Epidermal melanocyte (primary cell): ENCODE data around the gene HSPA6.
"Not testable (repeated sequence)": the region's sequence is repeated elsewhere in the genome, so short reads cannot be mapped to it uniquely, and the experiment has no call there.

Experiments used
- DNase-seq: peaks from one replicate; pipeline ENCODE4 v3.0.0; 2011; ENCODE audit warnings: low spot score; ENCODE audit not compliant: insufficient read length

Gene HSPA6

DNA sequence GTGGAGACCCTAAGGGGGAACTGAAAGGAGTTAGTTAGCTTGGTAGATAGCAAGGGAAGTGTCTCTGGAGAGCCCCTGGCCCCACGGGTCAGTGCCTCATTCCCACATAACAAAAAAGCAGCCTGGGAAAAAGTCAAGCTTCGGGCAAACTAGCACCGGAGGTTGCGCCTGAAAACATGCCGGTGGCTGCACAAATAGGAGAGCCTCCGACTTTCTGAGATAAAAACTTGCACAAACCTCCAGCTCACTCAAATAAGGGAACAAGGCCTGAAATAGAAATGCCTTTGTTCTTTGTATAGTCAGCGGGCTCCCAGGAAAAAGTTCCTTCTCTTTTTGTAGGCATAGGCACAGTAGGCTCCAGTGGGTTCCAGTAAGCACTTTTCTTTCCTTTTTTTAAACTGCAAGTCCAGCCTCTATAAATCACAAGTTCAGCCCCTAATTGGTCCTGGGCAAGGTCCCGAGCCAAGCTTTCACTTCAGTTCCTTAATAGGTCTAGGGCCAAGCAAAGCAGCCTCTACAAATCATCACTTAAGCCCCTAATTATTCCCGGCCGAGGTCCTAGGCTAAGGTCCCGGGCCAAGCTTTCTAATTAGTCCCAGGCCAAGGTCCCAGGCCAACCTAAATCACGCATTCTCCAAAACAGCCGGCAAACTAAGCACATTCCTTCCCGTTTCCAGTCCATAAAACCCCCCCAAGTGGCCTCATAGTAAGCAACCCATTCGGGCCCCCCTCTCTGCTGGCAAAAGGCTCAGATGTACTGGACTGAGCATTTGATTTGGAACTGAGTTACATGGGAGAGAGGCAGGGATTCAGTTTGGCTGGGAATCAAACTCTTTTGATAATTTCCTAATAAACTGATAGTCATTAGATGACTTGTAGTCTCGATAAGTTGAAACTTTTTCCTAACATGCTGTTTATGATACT, 8.6 kb downstream of the HSPA6 start:
- DNase-seq, result not testable (repeated sequence)

DNA sequence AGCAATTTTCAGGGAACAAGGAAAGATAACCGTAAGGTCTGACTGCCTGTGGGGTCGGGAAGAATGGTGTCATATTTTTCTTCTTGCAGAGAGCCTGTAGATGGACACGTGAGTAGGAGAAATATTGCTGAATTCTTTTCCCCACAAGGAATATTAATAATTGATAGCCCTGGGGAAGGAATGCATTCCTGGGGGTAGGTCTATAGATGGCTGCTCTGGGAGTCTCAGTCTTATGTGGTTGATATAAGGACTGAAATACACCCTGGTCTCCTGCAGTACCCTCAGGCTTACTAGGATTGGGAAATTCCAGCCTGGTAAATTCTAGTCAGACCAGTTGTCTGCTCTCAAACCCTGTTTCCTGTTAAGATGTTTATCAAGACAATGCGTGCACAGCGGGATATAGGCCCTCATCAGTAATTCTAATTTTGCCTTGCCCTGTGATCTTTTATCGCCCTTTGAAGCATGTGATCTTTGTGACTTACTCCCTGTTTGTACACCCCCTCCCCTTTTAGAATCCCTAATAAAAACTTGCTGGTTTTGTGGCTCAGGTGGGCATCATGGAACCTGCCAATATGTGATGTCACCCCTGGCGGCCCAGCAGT, 12.8 kb downstream of the HSPA6 start:
- not testable (repeated sequence) for DNase-seq

DNA sequence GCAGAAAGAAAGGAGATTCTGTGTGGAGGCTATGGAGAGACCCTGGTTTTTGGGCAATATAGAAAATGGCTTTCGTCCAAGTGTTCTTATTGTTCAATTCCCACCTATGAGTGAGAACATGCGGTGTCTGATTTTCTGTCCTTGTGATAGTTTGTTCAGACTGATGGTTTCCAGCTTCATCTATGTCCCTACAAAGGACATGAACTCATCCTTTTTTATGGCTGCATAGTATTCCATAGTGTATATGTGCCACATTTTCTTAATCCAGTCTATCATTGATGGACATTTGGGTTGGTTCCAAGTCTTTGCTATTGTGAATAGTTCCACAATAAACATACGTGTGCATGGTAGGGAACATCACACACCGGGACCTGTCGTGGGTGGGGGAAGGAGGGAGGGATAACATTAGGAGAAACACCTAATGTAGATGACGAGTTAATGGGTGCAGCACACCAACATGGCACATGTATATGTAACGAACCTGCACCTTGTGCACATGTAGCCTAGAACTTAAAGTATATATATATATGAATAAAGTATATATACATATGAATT, 14.7 kb downstream of the HSPA6 start:
- DNase-seq, result not testable (repeated sequence)

DNA sequence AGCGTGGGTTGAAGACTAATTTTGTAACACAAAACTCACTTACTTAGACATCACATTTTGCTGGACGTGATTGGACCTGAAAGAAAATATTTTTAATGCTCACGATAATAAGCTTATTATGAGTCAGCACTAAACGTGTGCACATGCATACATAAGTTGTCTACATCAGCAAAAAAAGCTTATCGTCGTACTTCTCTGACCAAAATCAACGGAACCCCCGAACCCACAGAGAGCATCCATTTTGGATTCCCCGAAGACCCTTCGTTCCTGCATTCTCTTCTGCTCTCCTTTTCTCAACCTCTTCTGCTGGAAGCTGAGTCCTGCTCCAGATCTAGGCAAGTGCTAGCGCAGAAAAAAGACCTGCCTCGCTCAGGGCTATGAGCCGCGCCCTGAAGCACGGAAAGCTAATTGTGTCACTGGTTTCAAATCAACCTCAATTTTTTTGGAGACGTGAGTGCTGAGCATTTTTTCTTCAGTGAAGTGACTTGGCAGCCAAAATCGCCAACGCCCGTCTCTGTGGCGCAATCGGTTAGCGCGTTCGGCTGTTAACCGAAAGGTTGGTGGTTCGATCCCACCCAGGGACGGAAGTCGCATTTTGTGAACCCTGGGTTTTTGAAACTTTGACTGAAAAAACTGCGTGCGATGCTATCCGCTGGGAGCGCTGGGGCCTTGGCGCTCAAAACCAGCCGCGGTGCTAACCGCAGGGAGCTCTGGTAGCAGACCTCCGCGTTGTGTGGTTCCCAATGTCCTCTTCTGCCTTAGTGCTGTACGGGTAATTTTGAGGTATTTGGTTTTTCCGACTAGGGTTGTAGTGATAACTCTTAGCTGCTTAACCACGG, 15.6 kb downstream of the HSPA6 start:
- DNase-seq, result not testable (repeated sequence)

DNA sequence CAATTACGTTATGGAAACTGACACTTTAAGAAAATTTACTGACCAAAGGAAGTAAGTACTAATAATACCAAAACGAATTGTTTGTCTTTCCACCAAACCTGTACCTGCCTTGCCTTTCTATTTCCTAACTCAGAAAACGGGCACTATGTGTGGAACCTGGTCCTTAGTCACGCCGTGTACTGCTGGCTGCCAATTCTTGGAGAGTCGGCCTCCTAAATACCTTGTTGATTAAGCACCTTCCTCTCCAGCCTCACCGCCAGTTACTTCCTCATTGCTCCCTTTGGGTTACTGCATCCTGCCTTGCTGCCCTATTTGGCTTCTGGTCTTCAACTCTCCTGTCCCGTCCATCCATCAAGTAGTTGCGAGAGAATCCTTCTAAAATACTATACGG, 16.2 kb downstream of the HSPA6 start:
- not testable (repeated sequence) for DNase-seq

DNA sequence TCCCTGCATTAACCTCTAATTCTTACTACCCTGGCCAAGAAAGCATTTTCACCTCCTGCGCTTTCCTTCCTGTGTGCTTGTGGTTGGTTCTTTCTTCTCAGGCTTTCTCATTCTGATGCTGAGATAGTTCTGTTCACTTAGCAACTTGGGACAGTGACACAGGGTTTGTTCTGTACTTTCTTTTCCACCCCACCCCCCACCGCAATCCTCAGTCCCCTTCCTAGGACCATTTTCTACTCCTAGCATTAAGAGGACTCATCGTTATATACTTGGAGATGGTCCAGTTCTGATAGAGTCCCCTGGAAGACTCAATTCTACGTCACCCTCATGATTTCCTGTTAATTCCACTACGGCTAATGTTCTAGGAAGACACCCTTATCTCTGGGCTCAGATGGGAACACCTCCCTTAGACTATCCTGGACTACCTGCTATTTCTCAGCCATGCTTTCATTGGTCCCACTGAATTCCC, 17.8 kb downstream of the HSPA6 start:
- DNase-seq, result not testable (repeated sequence)

DNA sequence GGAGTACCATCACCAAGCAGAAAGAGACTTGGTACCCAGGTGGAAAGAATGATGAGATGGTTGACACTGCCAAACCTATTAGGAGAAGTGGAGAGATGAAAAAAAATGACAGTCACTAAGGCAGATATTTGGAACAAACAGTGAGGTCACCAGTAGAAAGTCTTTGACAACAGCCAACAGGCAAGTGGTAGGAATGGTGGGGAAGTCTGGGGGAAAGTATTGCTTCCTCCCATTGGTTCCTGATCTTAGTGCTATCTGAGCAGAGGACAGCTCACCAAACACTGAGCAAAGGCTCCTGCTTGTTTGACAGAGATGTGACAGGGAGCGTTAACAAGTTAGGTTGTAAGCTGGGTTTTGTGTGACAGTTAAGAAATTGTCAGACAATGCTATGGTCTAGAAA, 18.8 kb downstream of the HSPA6 start:
- DNase-seq, result not testable (repeated sequence)

DNA sequence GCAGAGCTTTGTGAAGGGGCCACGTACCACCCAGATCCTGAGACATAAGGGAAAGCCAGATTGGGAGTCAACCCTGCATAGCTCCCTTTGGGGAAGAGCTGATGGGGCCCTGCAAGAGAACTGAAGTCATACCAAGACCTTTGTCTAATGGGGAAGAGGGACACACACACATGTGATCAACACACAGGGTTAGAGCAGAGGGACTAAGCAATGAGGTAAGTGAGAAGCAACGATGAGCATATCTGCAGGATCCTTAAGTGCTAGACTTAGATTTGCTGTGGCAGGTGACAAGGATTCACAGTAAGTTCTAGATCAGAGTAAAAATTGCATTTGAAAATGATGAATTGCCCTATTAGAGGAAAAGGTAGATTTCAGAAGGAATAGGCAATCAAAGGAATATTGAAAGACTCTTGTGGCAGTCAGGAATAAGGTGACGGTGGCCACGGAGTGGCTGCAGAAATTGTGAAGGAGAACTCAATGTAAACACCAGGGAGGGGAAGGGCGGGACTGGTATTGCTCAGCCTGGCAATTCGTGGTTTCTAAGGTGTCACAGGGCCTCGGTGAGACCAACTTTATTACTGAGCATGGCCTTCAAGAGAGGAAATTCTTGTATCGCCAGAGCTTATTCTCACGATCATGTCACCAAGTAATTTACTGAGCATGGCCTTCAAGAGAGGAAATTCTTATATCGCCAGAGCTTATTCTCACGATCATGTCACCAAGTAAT, 20.8 kb downstream of the HSPA6 start:
- DNase-seq, result not testable (repeated sequence)

DNA sequence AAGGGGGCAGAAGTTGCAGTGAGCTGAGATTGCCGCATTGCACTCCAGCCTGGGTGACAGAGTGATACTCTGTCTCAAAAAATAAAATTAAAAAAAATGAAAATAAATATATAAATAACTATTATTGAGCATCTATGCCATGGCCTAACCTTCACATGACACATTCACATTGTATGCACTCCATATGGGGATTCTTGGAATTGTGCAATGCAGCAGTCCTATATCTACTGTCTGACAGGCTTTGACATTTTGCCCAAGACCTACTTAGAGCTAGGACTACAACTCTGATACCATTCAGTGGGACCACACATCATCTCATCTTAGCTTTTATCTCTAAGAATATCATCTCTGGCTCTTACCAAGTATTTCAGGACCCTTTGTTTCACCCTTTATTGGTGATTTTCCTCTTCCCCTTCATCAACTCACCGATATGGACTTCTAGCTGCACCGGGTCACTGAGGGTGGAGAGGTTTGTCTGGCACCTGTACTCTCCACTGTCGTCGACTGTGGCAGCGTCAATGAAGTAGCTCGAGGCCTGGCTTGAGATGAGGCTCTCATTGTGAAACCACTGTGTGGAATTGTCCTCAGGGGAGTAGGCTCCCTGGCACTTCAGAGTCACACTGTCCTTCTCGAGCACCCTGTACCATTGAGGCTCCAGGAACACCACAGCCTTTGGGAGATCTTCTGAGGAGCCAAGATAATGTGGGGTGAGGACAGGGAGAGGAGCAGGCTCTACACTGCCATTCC, 23.8 kb downstream of the HSPA6 start:
- not testable (repeated sequence) for DNase-seq

DNA sequence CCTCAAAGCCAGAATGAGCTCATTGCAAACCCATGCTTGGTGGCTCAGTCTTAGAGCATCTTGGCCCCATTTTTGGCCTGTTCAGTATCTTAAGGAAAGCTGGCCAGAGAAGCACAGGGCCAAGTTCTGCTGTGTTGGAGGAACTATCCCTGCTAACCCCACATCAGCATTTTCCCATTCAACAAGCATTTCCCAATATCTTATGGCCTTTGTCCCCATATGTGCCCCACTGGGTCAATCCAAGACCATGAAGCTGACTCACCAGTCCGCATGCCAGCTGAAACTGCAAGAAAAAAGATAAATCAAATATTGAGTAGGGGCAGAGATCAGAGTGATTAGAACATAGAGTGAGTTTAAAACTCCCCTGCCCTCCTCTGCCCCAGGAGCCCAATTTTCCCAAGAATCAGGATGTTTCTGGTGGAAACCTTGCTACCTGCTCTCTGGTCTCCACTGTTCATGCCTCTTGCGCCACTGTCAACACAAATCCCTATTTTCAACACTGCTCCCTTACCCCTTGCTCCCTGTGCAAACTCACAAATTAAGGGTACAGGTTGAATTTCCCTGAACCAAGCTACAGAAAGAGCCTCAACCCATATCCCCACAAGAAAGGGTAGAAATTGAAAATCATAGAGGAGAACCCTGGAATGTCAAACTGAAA, 24.5 kb downstream of the HSPA6 start:
- DNase-seq, result not testable (repeated sequence)

DNA sequence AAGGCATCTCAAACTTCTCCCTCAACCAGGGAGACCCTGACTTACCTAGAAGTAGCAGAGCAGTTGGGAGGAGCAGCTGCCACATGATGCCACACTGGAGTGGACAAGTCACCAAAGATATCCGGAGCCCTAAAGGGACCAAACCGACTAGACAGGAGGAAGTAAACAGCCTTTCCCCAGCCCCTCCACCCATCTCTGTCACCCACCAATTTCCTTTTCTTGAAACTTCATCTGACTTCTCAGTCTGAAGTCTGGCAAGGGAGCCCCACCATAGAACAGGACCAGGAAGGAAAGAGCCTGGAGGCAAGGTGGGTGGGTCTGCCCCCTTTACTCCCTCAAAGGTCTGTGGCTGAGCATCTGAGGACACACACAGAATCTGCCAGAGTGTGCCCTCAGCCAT, 25.3 kb downstream of the HSPA6 start, which contains the start of gene FCGR3A:
TSS of gene FCGR3A (minus strand) at position 167 of the 400 bp plus-strand sequence. CDS start at position 85, 82 bp downstream.
- no peak for DNase-seq

DNA sequence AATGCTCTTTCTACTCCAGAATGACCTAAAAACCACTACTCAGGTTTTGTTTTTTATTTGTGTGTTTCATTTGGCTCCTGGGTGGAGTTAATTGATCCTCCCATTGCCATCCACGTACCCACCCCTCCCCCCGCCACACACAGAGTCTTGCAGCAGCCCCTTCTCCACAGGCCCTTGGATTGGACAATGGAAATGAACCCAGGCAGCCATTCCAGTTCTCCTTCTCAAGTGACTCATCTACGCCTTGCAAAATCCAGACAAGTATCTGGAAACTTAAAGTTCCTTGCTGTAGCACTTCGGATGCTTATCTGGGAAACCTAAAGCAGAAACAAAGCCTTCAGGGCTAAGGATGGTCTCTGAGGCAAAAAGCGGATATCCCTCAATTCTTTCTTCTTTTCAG, 26.6 kb downstream of the HSPA6 start:
- DNase-seq, result not testable (repeated sequence)

DNA sequence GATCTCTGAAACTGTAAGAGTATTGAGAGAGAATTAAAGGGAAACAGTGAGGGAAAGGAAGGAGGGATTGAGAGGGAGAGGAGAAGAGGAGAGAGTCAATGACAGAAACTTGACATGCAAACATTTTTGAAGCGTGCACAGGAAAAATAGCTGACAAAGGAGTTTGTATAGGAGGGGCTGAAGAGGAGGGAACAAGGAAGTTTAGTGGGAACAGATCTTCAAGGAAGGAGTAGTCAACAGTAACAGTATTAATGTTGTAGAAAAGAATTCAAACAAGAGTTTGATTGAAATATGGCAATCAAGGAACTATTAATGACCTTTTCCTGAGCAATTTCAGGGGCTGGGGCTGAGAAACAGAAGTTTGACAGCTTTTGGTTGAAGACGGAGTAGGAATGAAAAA, 29.3 kb downstream of the HSPA6 start:
- not testable (repeated sequence) for DNase-seq

DNA sequence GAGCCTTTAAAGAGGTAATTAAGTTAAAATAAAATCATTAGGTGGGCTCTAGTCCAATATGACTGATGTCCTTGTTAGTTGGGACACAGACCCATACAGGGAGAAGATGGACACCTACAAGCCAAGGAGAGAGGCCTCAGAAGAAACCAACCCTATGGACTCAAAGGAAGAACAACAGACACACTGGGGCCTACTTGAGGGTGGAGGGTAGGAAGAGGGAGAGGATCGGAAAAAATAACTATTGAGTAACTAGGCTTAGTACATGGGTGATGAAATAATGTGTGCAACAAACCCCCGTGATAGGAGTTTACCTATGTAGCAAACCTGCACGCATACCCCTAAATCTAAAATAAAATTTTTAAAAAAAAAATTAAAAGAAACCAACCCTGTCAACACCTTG, 30.0 kb downstream of the HSPA6 start:
- DNase-seq, result not testable (repeated sequence)

DNA sequence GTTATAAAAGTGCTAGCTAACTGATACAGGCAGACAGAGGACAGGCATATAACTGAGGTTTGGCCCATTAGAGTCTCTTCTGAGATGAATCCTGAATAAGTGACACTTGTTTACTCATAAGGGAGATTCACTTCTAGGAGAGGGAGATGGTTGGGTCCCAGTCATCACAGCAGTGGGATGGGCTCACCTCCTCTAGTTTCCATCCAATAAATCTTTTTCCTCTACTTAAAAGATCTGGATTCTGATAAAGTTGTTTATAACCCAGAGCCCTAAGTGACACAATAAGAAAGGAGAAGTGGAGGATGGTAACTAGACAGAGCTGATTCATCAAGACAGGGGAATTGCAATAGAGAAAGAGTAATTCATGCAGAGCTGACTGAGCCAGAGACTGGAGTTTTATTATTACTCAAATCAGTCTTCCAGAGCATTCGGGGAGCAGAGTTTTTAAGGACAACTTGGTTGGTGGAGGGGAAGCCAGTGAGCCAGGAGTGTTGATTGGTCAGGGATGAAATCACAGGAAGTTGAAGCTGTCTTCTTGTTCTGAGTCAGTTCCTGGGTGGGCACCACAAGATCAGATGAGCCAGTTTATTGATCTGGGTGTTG, 30.6 kb downstream of the HSPA6 start:
- DNase-seq, result not testable (repeated sequence)

DNA sequence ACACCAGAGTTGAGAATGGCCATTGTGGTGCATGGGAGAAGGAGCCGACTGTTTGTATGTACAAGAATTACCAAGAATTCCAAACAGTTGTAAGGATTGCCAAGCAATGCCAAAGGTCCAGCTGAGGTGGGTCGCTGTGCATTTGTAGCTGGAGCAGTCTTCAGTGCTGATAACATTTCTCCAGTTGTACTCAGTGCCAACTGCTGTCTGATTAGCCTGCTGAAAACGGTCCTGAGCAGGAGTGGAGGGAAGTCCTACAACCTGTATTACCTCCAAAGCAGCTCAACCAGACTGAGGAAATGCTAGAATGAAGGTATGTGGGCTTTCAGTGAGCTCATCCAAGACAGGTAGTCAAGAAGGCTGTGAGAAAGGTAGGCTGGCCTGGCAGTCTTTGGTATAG, 31.8 kb downstream of the HSPA6 start:
- not testable (repeated sequence) for DNase-seq

DNA sequence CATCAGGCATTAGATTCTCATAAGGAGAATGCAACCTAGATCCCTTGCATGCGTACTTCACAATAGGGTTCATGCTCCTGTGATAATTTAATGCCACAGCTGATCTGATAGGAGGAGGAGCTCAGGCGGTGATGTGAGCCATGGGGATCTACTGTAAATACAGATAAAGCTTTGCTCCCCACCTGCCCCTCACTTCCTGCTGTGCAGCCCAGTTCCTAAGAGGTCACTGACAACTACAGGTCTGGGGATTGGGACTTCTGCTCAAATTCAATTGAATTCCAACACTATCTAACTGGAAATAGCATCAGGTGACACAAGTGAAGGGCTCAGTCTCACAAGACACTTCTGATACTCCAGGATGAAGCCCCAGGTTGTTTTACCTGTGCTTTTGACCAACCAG, 32.6 kb downstream of the HSPA6 start:
- not testable (repeated sequence) for DNase-seq

DNA sequence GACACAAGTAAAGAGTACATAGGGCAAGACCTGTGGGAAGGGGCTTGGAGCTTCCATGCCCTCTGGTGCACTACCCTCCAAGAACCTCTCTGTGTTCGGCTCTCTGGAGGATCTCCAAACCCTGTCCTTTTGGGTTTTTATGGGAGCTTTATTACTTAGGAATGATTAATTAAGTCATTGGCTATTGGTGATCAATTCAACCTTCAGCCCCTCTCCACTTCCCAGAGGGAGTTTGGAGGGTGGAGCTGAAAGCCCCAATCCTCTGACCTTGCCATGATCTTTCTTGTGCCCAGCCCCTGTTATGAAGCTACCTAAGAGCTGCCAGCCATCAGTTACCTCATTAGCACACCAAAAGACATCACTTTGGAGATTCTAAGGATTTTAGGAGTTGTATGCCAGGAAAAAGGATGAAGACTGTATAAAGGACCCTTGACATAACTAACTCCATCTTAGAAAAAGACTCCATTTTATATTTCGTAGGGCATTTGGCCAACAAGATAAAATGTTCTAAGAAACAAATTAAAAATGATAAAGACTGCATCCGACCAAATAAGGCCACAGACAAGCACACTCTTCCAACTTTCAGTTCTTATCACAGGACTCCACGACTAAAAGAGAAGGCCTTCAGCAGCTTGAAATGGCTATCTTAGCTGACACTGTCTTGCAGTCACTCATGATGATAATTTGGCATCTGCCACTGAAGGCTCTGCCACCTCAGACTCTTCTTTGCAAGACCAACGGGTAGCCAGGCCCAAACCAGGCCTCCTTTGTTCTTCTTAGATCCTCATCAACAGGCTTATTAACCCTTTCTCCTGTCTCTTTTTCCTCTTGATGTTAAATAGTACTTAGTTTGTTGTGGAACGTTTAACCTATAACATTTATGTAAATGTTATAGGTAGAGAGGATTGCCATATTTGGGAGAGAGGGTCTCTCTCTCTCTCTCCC, 33.4 kb downstream of the HSPA6 start:
- DNase-seq, result not testable (repeated sequence)
